ENCODE results near the gene SCLY.

The SCLY gene

GRCh38 chr2:238141541-238142318 is 80.9 kb downstream of the SCLY start:
- no peak for DNase-seq (ENCODE audit: insufficient read length, low spot score)
- FAIRE-seq: no peak
- TF ChIP-seq SPI1 (IDR thresholded peaks at IDR 0.05; ENCODE audit: low read depth, low read length) (no peak), PAX5 (IDR thresholded peaks at IDR 0.05; ENCODE audit: insufficient read depth, low read length, severe bottlenecking) (no peak), POLR2A (IDR thresholded peaks at IDR 0.05; ENCODE audit: low read depth, low read length) (no peak), POU2F2 (IDR thresholded peaks at IDR 0.05; ENCODE audit: low read depth, low read length) (no peak), TAF1 (IDR thresholded peaks at IDR 0.05; ENCODE audit: low read depth, low read length) (no peak), POLR2AphosphoS5 (IDR thresholded peaks at IDR 0.05; ENCODE audit: low read depth, low read length) (no peak)

DNA sequence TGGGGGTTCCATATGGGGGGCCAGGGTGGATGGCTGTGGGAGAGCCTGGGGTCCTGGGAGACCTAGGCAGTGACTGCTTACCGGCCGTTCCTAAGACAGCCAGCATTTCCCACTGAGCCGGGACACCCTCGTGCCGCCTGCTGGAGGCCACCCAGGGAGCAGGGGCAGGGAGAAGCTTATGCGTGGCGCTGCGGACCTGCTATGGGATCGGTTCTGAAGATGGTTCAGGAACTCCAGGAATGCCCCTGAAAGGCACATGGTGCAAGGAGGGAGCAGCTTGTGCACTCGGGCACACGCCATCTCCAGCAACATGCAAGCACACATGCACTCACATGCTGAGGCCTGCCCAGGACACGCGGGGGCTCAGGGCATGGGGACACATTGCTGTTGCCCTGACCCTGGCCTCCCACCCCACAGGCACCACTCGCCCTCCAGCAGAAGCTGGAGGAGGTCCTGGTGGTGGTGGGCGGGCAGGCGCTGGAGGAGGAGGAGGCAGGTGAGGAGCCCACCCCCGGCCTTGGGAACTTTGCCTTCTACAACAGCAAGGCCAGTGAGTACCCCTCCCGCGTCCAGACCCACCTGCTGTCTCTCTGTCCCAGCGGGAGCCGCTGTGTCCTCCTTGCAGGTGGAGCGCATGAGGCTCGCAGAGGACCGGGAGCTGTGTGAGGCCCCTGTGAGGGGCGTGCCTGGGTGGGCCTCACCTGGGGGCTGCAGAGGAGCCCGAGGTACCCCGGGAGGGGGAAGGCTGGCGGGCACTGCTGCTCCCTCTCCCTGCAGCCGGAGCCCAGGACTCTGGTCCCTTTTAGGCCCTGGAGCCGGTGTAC is 81.8 kb downstream of the SCLY start:
- TF ChIP-seq TAF1 (IDR thresholded peaks at IDR 0.05; ENCODE audit: low read depth, low read length): no peak
- no peak for TF ChIP-seq POU2F2 (IDR thresholded peaks at IDR 0.05; ENCODE audit: low read depth, low read length)
- no peak for TF ChIP-seq POLR2A (IDR thresholded peaks at IDR 0.05; ENCODE audit: low read depth, low read length)
- no peak for TF ChIP-seq POLR2AphosphoS5 (IDR thresholded peaks at IDR 0.05; ENCODE audit: low read depth, low read length)
- TF ChIP-seq SPI1 (IDR thresholded peaks at IDR 0.05; ENCODE audit: low read depth, low read length): no peak
- no peak for TF ChIP-seq PAX5 (IDR thresholded peaks at IDR 0.05; ENCODE audit: insufficient read depth, low read length, severe bottlenecking)
- no peak for FAIRE-seq
- no peak for DNase-seq (ENCODE audit: insufficient read length, low spot score)

DNA sequence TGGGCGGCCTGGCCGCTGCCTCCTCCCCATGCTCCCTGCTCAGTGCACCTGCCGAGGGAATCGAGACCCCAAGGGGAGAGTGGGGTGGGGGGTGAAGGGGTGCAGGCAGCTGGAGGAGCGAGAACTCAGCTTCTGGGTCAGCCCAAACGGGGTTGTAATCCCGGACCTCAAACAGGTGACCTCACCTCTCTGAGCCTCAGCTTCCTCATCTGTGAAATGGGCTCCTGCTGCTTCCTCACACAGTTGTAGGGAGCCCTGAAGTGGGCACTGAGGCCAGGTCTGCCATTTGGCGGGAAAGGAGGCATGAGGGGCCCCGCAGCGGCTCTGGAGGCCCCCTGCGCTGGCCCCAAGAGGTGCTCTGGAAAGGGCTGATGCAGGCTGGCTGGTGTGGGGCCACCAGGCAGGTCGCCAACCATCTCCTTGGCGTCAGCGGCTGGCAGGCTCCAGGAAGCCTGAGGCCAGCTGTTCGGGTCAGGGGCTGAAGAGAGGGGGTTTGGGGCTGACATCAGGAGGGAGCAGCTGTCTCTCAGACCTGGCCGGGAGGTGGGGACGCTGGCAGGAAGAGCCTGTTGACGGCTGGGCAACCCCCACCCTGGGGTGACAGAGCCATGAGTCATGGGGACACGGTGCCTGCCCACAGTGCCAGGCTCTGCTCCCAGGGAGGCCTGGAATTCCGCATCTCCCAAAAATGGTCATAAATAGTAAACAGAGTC is 82.6 kb downstream of the SCLY start:
- TF ChIP-seq SPI1 (IDR thresholded peaks at IDR 0.05; ENCODE audit: low read depth, low read length) (no peak), TAF1 (IDR thresholded peaks at IDR 0.05; ENCODE audit: low read depth, low read length) (no peak), POLR2A (IDR thresholded peaks at IDR 0.05; ENCODE audit: low read depth, low read length) (no peak), POU2F2 (IDR thresholded peaks at IDR 0.05; ENCODE audit: low read depth, low read length) (no peak), PAX5 (IDR thresholded peaks at IDR 0.05; ENCODE audit: insufficient read depth, low read length, severe bottlenecking) (no peak), POLR2AphosphoS5 (IDR thresholded peaks at IDR 0.05; ENCODE audit: low read depth, low read length) (no peak)
- FAIRE-seq (no peak), DNase-seq (ENCODE audit: insufficient read length, low spot score) (no peak)

DNA sequence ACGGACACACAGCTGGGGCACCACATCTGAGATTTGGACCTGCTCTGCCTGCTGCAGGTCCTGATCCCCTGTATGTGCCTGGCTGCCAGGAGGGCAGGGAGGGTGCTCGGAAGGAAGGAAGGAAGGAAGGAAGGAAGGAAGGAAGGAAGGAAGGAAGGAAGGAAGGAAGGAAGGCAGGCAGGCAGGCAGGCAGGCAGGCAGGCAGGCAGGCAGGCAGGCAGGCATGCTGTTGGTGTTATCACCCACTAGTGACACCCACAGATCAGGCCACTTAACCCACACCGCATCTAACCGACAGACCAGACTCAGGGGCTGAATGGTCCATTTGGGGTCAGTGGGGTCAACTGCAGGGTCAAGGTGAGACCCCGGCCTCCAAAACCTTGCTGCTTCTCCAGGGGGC is 83.5 kb downstream of the SCLY start:
- FAIRE-seq: no peak
- DNase-seq (ENCODE audit: insufficient read length, low spot score): no peak
- no peak for TF ChIP-seq TAF1 (IDR thresholded peaks at IDR 0.05; ENCODE audit: low read depth, low read length)
- no peak for TF ChIP-seq POU2F2 (IDR thresholded peaks at IDR 0.05; ENCODE audit: low read depth, low read length)

DNA sequence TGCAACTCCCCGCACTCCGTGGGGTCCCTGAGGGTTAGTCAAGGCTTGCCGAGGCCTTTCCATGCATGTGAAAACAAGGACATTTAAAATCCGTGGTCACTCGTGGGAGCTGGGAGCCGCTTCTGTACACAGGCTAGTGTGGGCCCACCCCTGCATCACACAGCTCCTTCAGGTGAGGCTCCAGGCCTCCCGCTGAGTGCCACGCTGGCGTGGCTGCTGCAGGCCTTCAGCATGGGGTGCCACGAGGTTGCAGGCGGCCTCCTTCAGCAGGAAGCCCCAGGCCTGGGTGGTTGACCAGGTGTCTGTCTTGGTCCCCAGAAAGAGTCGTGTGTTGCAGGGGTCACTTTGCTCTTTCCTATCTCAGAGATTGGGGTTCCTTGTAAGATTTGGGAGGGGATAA is 84.2 kb downstream of the SCLY start:
- FAIRE-seq (no peak), DNase-seq (ENCODE audit: insufficient read length, low spot score) (no peak)
- TF ChIP-seq POU2F2 (IDR thresholded peaks at IDR 0.05; ENCODE audit: low read depth, low read length) (no peak), POLR2A (IDR thresholded peaks at IDR 0.05; ENCODE audit: low read depth, low read length) (no peak), POLR2AphosphoS5 (IDR thresholded peaks at IDR 0.05; ENCODE audit: low read depth, low read length) (no peak), PAX5 (IDR thresholded peaks at IDR 0.05; ENCODE audit: insufficient read depth, low read length, severe bottlenecking) (no peak), TAF1 (IDR thresholded peaks at IDR 0.05; ENCODE audit: low read depth, low read length) (no peak)

DNA sequence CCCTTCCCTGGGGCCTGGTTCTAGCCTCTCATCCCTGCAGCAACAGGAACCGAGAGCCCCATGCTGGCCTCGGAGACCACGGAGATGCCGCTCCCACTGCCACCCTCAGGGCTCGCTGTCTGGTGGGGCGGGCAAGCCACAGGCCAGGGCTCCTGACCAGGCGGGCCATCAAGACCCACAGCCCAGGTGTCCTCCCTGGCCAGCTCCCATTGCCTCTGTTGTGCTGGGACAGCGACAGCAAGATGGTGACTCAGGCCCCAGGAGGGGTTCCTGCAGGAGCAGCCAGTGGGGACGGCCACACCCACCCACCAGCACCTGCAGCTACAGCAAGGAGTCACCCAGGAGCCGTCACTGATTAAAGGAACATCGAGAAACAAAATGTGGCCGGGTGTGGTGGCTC is 85.0 kb downstream of the SCLY start:
- TF ChIP-seq POLR2A (IDR thresholded peaks at IDR 0.05; ENCODE audit: low read depth, low read length) (no peak), PAX5 (IDR thresholded peaks at IDR 0.05; ENCODE audit: insufficient read depth, low read length, severe bottlenecking) (no peak), POLR2AphosphoS5 (IDR thresholded peaks at IDR 0.05; ENCODE audit: low read depth, low read length) (no peak), TAF1 (IDR thresholded peaks at IDR 0.05; ENCODE audit: low read depth, low read length) (no peak)
- DNase-seq (ENCODE audit: insufficient read length, low spot score): no peak
- no peak for FAIRE-seq

GRCh38 chr2:238146884-238147544 is 86.2 kb downstream of the SCLY start:
- FAIRE-seq: no peak
- DNase-seq (ENCODE audit: insufficient read length, low spot score): no peak

DNA sequence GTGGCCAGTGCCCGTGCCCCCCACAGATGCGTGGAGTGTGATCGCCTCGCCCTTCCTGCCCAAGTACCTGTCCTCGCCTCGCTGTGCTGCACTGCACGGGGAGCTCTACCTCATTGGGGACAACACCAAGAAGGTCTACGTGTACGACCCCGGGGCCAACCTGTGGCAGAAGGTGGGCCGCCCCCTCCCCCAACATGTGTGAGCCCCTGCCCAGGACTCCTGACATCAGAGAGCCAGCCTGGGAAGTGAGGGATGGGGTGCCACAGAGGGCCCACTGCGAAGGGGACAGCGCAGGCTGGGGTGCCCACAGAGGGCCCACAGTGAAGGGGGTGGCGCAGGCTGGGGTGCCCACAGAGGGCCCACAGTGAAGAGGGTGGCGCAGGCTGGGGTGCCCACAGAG is 88.2 kb downstream of the SCLY start:
- TF ChIP-seq POU2F2 (IDR thresholded peaks at IDR 0.05; ENCODE audit: low read depth, low read length) (no peak), TAF1 (IDR thresholded peaks at IDR 0.05; ENCODE audit: low read depth, low read length) (no peak)
- FAIRE-seq: no peak

More at GRCh38 chr2:238146884-238147544, 86.2 kb downstream of the SCLY start:
- TF ChIP-seq POLR2A (IDR thresholded peaks at IDR 0.05; ENCODE audit: low read depth, low read length) (no peak), POU2F2 (IDR thresholded peaks at IDR 0.05; ENCODE audit: low read depth, low read length) (no peak), PAX5 (IDR thresholded peaks at IDR 0.05; ENCODE audit: insufficient read depth, low read length, severe bottlenecking) (no peak), SPI1 (IDR thresholded peaks at IDR 0.05; ENCODE audit: low read depth, low read length) (no peak), POLR2AphosphoS5 (IDR thresholded peaks at IDR 0.05; ENCODE audit: low read depth, low read length) (no peak), TAF1 (IDR thresholded peaks at IDR 0.05; ENCODE audit: low read depth, low read length) (no peak)

More for the DNA sequence above, 88.2 kb downstream of the SCLY start:
- DNase-seq (ENCODE audit: insufficient read length, low spot score): no peak
